HepG2 (cell line): ENCODE results near the gene RASA1. TPM values are rescaled to one million over a fixed set of nuclear protein-coding genes. Genes with fewer than 3 reads are reported as not detected.

Experiments
- CBX2 ChIP-seq, 2 experiments: fragments of 200-600 bp in 1 of 2; sonication (generic); formaldehyde crosslinking in 1 of 2; IDR thresholded peaks; 2 replicates each; pipeline versions ENCODE4 v1.7.0 to v1.8.1; 2018 to 2022; ENCODE audit warnings: low read depth in 2 of 2, low read length in 1 of 2, mild to moderate bottlenecking in 1 of 2, missing genetic modification reagents in 1 of 2
- ELF4 ChIP-seq: sonication (generic); formaldehyde crosslinking; IDR thresholded peaks from 2 replicates; pipeline ENCODE4 v1.5.0; 2020; ENCODE audit warnings: missing genetic modification reagents, mild to moderate bottlenecking, moderate library complexity, borderline replicate concordance
- GATAD2A ChIP-seq: IDR thresholded peaks from 2 replicates; pipeline ENCODE4 v1.6.1; 2016
- HOXA5 ChIP-seq: sonication (generic); formaldehyde crosslinking; IDR thresholded peaks from 2 replicates; pipeline ENCODE4 v1.4.0; 2020; ENCODE audit warnings: missing genetic modification reagents
- IRF9 ChIP-seq: sonication (generic); formaldehyde crosslinking; IDR thresholded peaks from 2 replicates; pipeline ENCODE4 v1.8.0; 2022; ENCODE audit warnings: missing genetic modification reagents, mild to moderate bottlenecking, borderline replicate concordance
- ISX ChIP-seq: sonication (generic); formaldehyde crosslinking; conservative IDR thresholded peaks from 2 replicates; pipeline ENCODE4 v1.5.0; 2020; ENCODE audit warnings: missing genetic modification reagents
- KLF16 ChIP-seq, 2 experiments: sonication (generic) in 1 of 2; formaldehyde crosslinking in 1 of 2; IDR thresholded peaks; 2 replicates each; pipeline versions ENCODE4 v1.6.1 to v1.8.0; 2016 to 2023; ENCODE audit warnings: missing genetic modification reagents in 2 of 2, missing compliant biosample characterization in 1 of 2
- SMAD9 ChIP-seq: sonication (generic); formaldehyde crosslinking; IDR thresholded peaks from 2 replicates; pipeline ENCODE4 v1.5.1; 2020; ENCODE audit warnings: mild to moderate bottlenecking, missing genetic modification reagents
- SNAPC4 ChIP-seq: sonication (generic); formaldehyde crosslinking; IDR thresholded peaks from 2 replicates; pipeline ENCODE4 v1.4.0; 2020; ENCODE audit warnings: mild to moderate bottlenecking, missing genetic modification reagents
- SRSF9 ChIP-seq: fragments of 200-400 bp; formaldehyde crosslinking; IDR thresholded peaks from 2 replicates; pipeline ENCODE4 v1.6.1; 2018; ENCODE audit warnings: borderline replicate concordance, mild to moderate bottlenecking, low read depth, low read length; ENCODE audit not compliant: insufficient read depth, poor library complexity, severe bottlenecking
- TCF12 ChIP-seq, 2 experiments: fragments of 450-650 bp in 1 of 2; sonication (generic) in 1 of 2; formaldehyde crosslinking in 1 of 2; IDR thresholded peaks; 2 replicates each; pipeline versions ENCODE4 v1.6.1 to v1.8.0; 2017 to 2022; ENCODE audit warnings: antibody characterized with exemption in 1 of 2, mild to moderate bottlenecking in 1 of 2, missing genetic modification reagents in 1 of 2, moderate library complexity in 1 of 2
- TCF7L2 ChIP-seq: IDR thresholded peaks from 2 replicates; pipeline ENCODE4 v1.6.1; 2011; ENCODE audit warnings: mild to moderate bottlenecking, low read depth, low read length, moderate library complexity
- ZNF335 ChIP-seq: sonication (generic); formaldehyde crosslinking; IDR thresholded peaks from 2 replicates; pipeline ENCODE4 v1.4.0; 2020; ENCODE audit warnings: missing genetic modification reagents
- ZNF354B ChIP-seq: sonication (generic); formaldehyde crosslinking; IDR thresholded peaks from 2 replicates; pipeline ENCODE4 v1.8.0; 2022; ENCODE audit warnings: mild to moderate bottlenecking, missing genetic modification reagents
- ZNF430 ChIP-seq: sonication (generic); formaldehyde crosslinking; IDR thresholded peaks from 2 replicates; pipeline ENCODE4 v1.9.0; 2021; ENCODE audit warnings: mild to moderate bottlenecking, missing genetic modification reagents
- ZNF432 ChIP-seq: sonication (generic); formaldehyde crosslinking; IDR thresholded peaks from 2 replicates; pipeline ENCODE4 v1.5.0; 2020; ENCODE audit warnings: missing genetic modification reagents, mild to moderate bottlenecking, borderline replicate concordance
- ZNF616 ChIP-seq: sonication (generic); formaldehyde crosslinking; IDR thresholded peaks from 2 replicates; pipeline ENCODE4 v1.5.0; 2020; ENCODE audit warnings: low read depth, mild to moderate bottlenecking, missing genetic modification reagents
- ZNF704 ChIP-seq: sonication (generic); formaldehyde crosslinking; IDR thresholded peaks from 2 replicates; pipeline ENCODE4 v1.8.1; 2023; ENCODE audit warnings: mild to moderate bottlenecking, inconsistent platforms, moderate library complexity, missing genetic modification reagents, borderline replicate concordance
- ZNF737 ChIP-seq: sonication (generic); formaldehyde crosslinking; IDR thresholded peaks from 2 replicates; pipeline ENCODE4 v1.5.0; 2020; ENCODE audit warnings: missing genetic modification reagents, mild to moderate bottlenecking, borderline replicate concordance
- ZNF816 ChIP-seq: sonication (generic); formaldehyde crosslinking; IDR thresholded peaks from 2 replicates; pipeline ENCODE4 v1.8.0; 2022; ENCODE audit warnings: missing genetic modification reagents, mild to moderate bottlenecking, borderline replicate concordance
- polyA plus RNA-seq, 8 experiments: library from polyadenylated mRNA; depleted of rRNA in 3 of 8; stranded (reverse) in 7 of 8; unstranded in 1 of 8; fragments of >200 nt; fragmentation: Illumina TruSeq in 4 of 8; extraction: Trizol in 4 of 8; gene quantifications; 2 replicates each; pipeline versions ENCODE4 v1.2.1 to v1.2.3, GENCODE V29; 2011 to 2016; ENCODE audit warnings: low read depth in 4 of 8, missing spikeins in 1 of 8, mixed read lengths in 1 of 8; ENCODE audit not compliant: insufficient read depth in 1 of 8
- total RNA-seq, 5 experiments: library from RNA; depleted of rRNA; stranded (reverse); fragments of >200 nt; fragmentation: Illumina TruSeq; extraction: Trizol; gene quantifications; 2 replicates each; pipeline ENCODE4 v1.2.3, GENCODE V29; 2016; ENCODE audit warnings: low read depth in 1 of 5

RASA1 gene
- total and polyA plus RNA-seq, 2 of the 13 experiments (the other 11 are each of a cell fraction or from before 2014, with no cell fraction given): 19.5 to 20.5 TPM

GRCh38 chr5:87268126-87268969 lies 665 bp downstream of the RASA1 start (continued):
- TF ChIP-seq ZNF816 (CRISPR knock-in tag) (0 out of 2 replicates have a peak, but pooled peaks have one; percentile 12), SRSF9 (no peak), SNAPC4 (CRISPR knock-in tag) (no peak), GATAD2A (0 out of 2 replicates have a peak, but pooled peaks have one; percentile 1), ZNF737 (CRISPR knock-in tag) (no peak; the same call in 1 of the 2 replicates), ZNF335 (CRISPR knock-in tag) (no peak), ZNF704 (no peak), ZNF432 (CRISPR knock-in tag) (no peak), ZNF616 (CRISPR knock-in tag) (no peak; the same call in 1 of the 2 replicates), TCF12 (IDR thresholded peaks at IDR 0.05) (no peak), TCF12 (CRISPR knock-in tag; IDR thresholded peaks at IDR 0.05) (no peak), TCF7L2 (no peak), ISX (0 out of 2 replicates have a peak, but pooled peaks have one; percentile 51), ELF4 (CRISPR knock-in tag) (no peak), KLF16 (CRISPR knock-in tag; IDR thresholded peaks at IDR 0.05) (no peak; a peak in 1 of 4 replicates), IRF9 (CRISPR knock-in tag) (no peak; the same call in 1 of the 2 replicates), HOXA5 (CRISPR knock-in tag) (peak; percentile 20; the same call in 1 of the 2 replicates), ZNF430 (CRISPR knock-in tag) (0 out of 2 replicates have a peak, but pooled peaks have one; percentile 47), ZNF354B (CRISPR knock-in tag) (no peak), SMAD9 (CRISPR knock-in tag) (no peak), CBX2 (IDR thresholded peaks at IDR 0.05; ENCODE audit: low read depth, low read length) (no peak), CBX2 (CRISPR knock-in tag; IDR thresholded peaks at IDR 0.05; ENCODE audit: low read depth) (no peak)
